IPS-18a (cell line): Measurements from ENCODE around the gene SIK2.

Experiments used
- H3K27ac ChIP-seq: one replicate; pipeline ENCODE4 v1.5.1; 2013; ENCODE audit warnings: low read length
- H3K27me3 ChIP-seq: one replicate; pipeline ENCODE4 v1.6.1; 2013; ENCODE audit warnings: mild to moderate bottlenecking, low read length; ENCODE audit not compliant: control insufficient read depth, insufficient read depth
- H3K36me3 ChIP-seq: one replicate; pipeline ENCODE4 v1.6.1; 2013; ENCODE audit warnings: low read depth, low read length; ENCODE audit not compliant: control insufficient read depth
- H3K4me1 ChIP-seq: one replicate; pipeline ENCODE4 v1.6.1; 2013; ENCODE audit warnings: low read depth, low read length; ENCODE audit not compliant: control insufficient read depth
- H3K4me3 ChIP-seq: one replicate; pipeline ENCODE4 v1.5.1; 2013; ENCODE audit warnings: low read length
- H3K9ac ChIP-seq: one replicate; pipeline ENCODE4 v1.6.1; 2013; ENCODE audit warnings: mild to moderate bottlenecking, low read length, moderate library complexity
- H3K9me3 ChIP-seq: one replicate; pipeline ENCODE4 v1.6.1; 2013; ENCODE audit warnings: low read depth, low read length; ENCODE audit not compliant: control insufficient read depth

Gene SIK2

GRCh38 chr11:111585371-111585770 lies 16.9 kb upstream of the SIK2 start:
- H3K9me3 ChIP-seq = no peaks in the 10 kb centered on the region
- H3K4me1 ChIP-seq = no peaks in the 10 kb centered on the region
- no peak overlapping the region for H3K4me3 ChIP-seq
- H3K9ac ChIP-seq = no peak overlapping the region
- H3K27ac ChIP-seq = no peak overlapping the region
- H3K36me3 ChIP-seq = no peaks in the 10 kb centered on the region
- H3K27me3 ChIP-seq = no peaks in the 10 kb centered on the region

- H3K27ac ChIP-seq = no peak overlapping the region
- H3K9me3 ChIP-seq = no peaks in the 10 kb centered on the region
- H3K4me3 ChIP-seq = no peak overlapping the region
- H3K9ac ChIP-seq = no peak overlapping the region
- no peaks in the 10 kb centered on the region for H3K27me3 ChIP-seq
- no peaks in the 10 kb centered on the region for H3K4me1 ChIP-seq
- H3K36me3 ChIP-seq = no peaks in the 10 kb centered on the region
Observed at GRCh38 chr11:111586388-111586831, 15.8 kb upstream of the SIK2 start.

- Histone ChIP-seq H3K4me1 (no peaks in the 10 kb centered on the region), H3K4me3 (no peak overlapping the region), H3K27ac (no peak overlapping the region), H3K9me3 (no peaks in the 10 kb centered on the region), H3K36me3 (no peaks in the 10 kb centered on the region), H3K27me3 (no peaks in the 10 kb centered on the region), H3K9ac (no peak overlapping the region)
Observed at GRCh38 chr11:111589114-111589513, 13.1 kb upstream of the SIK2 start.

DNA sequence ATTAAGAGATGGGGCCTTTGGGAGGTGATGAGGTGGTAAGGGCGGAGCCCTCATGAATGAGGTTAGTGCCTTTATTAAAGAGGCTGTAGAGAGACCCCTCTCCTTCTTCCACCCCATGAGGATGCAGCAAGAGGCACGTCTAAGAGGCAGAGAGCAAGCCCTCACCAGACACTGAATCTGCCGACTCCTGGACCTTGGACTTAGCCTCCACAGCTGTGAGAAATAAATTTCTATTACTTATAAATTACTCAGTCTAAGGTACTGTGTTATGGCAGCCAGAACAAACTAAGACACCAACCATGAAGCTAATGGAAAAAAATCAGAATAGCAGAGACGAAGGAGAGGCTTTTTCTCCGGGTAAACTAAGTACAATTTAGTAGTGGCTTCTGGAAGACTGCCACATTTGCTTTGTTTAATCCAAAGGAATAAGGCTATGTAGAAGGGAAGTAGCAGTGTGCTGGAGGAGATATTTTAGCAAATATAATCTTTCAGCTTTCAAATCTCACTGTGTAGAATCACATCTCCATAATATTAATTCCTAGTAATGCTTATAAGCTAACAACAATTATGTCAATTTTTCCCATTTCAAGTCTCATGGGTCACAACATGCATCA lies 12.3 kb upstream of the SIK2 start:
- no peak overlapping the region for H3K4me3 ChIP-seq

DNA sequence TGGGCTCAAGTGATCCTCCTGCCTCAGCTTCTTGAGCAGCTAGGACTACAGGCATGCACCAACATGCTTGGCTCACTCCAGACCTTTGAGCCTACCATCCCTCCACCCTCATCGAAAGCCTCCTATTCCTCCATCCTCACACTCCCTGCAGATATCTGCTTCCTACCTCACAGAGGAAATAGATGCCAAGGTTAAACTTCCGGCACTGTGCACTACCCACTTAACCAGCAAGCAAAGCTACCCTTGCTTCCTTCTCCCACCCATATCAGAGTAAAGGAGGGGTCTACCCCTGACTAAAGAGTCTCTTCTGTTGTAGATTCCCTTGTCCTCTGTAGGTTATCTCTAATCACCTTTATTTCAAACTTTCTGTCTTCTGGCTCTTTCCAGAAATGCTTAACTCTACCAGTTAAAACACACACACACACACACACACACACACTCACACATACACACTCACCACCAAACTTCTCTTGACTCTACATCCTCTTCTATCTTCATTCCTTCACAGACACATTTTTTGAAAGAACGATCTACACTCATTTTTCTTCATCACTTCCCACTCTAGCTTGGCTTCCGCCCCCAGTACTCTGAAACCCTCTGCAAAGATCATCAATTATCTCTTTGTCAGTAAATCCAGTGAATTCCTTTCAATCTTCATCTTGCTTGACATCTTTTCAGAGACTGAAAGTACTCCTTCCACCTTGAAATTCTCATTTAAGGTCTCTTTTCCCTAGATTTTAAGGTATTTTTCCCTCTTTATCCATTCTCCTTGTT lies 10.9 kb upstream of the SIK2 start:
- Histone ChIP-seq H3K4me1 (no peaks in the 10 kb centered on the region), H3K9me3 (no peaks in the 10 kb centered on the region), H3K4me3 (no peak overlapping the region), H3K27ac (no peak overlapping the region), H3K36me3 (no peaks in the 10 kb centered on the region), H3K27me3 (no peaks in the 10 kb centered on the region), H3K9ac (no peak overlapping the region)

More for the DNA sequence above, 12.3 kb upstream of the SIK2 start:
- Histone ChIP-seq H3K4me1 (no peaks in the 10 kb centered on the region), H3K27me3 (no peaks in the 10 kb centered on the region), H3K9me3 (no peaks in the 10 kb centered on the region), H3K9ac (no peak overlapping the region), H3K27ac (no peak overlapping the region), H3K36me3 (no peaks in the 10 kb centered on the region)

- Histone ChIP-seq H3K9me3 (no peaks in the 10 kb centered on the region), H3K4me1 (no peaks in the 10 kb centered on the region), H3K4me3 (no peak overlapping the region), H3K27ac (no peak overlapping the region), H3K36me3 (no peaks in the 10 kb centered on the region), H3K9ac (no peak overlapping the region), H3K27me3 (no peaks in the 10 kb centered on the region)
Observed at GRCh38 chr11:111592491-111592890, 9.8 kb upstream of the SIK2 start.

DNA sequence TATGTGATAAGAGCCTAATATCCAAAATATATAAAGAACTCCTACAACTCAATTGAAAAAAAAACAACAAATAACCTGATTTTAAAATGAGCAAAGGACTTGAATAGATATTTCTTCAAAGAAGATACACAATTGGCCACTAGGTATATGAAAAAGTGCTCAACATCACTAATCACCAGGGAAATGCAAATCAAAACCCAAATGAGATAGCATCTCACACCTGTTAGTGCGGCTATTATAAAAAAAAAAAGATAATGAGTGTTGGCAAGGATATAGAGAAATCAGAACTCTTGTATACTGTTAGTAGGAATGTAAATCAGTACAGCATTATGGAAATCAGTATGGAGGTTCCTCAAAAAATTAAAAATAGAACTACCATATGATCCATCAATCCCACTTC lies 5.9 kb upstream of the SIK2 start:
- Histone ChIP-seq H3K27me3 (peaks cover 9% of the 10 kb centered on the region), H3K9ac (no peak overlapping the region), H3K4me1 (no peaks in the 10 kb centered on the region), H3K27ac (no peak overlapping the region), H3K4me3 (no peak overlapping the region), H3K36me3 (no peaks in the 10 kb centered on the region), H3K9me3 (no peaks in the 10 kb centered on the region)

GRCh38 chr11:111598148-111598547 lies 4.1 kb upstream of the SIK2 start:
- no peak overlapping the region for H3K4me3 ChIP-seq
- no peak overlapping the region for H3K27ac ChIP-seq
- H3K9ac ChIP-seq = no peak overlapping the region
- H3K36me3 ChIP-seq = no peaks in the 10 kb centered on the region
- H3K4me1 ChIP-seq = peaks cover 4% of the 10 kb centered on the region
- no peaks in the 10 kb centered on the region for H3K9me3 ChIP-seq
- peaks cover 16% of the 10 kb centered on the region for H3K27me3 ChIP-seq

DNA sequence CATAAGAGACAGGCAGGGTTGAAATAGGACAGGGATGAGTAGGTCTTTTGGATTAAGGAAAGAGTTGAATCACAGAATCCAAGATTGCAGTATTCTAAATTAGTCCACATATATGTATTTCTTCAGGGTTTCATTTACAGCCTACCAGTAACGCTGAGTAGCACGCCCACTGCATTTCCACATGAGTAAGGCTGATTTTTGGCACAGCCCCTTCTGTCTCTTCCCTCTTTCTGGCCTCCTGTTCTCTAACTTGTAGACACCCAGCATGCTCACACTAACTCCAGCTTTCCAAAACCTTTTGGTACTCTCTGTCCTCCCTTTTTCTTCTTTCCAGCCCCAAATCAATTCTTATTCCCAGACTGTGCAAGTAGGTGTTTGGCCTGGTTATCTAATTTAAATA lies 3.7 kb upstream of the SIK2 start:
- Histone ChIP-seq H3K9ac (no peak overlapping the region), H3K4me1 (peaks cover 5% of the 10 kb centered on the region), H3K36me3 (no peaks in the 10 kb centered on the region), H3K27me3 (peaks cover 20% of the 10 kb centered on the region), H3K4me3 (no peak overlapping the region), H3K27ac (no peak overlapping the region), H3K9me3 (no peaks in the 10 kb centered on the region)

DNA sequence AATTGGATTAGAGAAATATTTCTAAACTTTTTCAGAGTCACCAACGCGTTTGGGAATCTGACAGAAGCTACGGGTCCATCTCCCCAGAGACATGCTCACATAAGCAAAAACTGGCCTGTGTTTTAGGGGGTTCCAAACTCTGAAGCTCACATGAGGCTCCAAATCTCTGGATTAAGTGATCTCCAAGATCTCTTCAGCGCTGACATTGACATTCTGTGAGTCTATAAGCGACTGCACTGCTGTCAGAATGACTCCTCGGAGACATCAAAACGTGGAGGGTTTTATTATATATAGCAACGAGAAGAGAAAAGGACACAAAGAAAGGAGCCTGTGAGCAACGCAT lies 642 bp upstream of the SIK2 start:
- Histone ChIP-seq H3K9me3 (no peaks in the 10 kb centered on the region), H3K4me1 (peaks cover 11% of the 10 kb centered on the region), H3K4me3 (peak overlapping the region; percentile 63), H3K36me3 (no peaks in the 10 kb centered on the region), H3K9ac (peak overlapping the region; percentile 67), H3K27ac (no peak overlapping the region), H3K27me3 (peaks cover 28% of the 10 kb centered on the region)

DNA sequence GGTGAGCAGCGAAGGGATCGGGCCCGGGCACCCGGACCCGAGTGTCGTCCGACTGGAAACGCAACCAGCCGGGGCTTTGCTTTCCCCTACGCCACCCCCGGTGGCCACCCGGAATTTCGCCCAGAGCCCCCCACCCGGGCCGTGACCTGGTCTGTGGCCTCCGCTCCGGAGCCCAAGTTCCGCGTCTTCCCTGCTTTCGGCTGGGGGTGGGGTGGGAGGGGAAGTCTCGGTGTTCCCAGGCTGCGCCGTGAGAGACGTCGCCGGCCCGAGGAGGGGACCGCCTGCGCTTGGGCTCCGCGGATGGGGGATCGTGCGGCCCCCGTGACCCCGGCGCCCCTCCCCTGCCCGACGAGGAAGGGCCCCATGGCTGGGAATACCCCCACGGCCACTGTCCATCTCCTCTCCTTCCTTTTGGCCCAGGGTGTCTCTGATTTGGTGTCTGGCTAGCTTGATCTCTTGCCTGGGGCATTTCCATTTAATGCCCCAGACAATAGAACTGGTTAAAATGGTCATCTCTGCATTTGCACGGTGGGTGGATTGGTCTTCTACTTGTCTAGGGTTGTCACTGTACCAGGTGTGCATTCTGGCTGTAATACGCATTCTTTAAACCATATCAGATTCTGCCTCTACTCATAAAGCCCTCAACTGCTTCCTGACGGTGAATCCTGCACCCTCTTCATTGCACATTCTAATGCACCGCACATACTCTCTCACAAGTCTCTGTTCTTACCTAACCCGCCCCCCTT lies 789 bp downstream of the SIK2 start:
- H3K9ac ChIP-seq = peak overlapping the region; percentile 67
- no peak overlapping the region for H3K27ac ChIP-seq

More for the DNA sequence above, 789 bp downstream of the SIK2 start:
- Histone ChIP-seq H3K4me1 (peaks cover 11% of the 10 kb centered on the region), H3K4me3 (peak overlapping the region; percentile 67), H3K27me3 (peaks cover 28% of the 10 kb centered on the region), H3K36me3 (no peaks in the 10 kb centered on the region), H3K9me3 (no peaks in the 10 kb centered on the region)
